Sigmoid colon (tissue), 3 donors: ENCODE measurements around the gene CT45A10.
"Not testable (repeated sequence)": the region's sequence is repeated elsewhere in the genome, so short reads cannot be mapped to it uniquely, and the experiment has no call there.

Source experiments
- POLR2A ChIP-seq, 2 donors: fragments of 450-650 bp; IDR thresholded peaks; one replicate each; pipeline ENCODE4 v1.6.1; 2016; ENCODE audit warnings: antibody characterized with exemption in 2 of 2, mild to moderate bottlenecking in 2 of 2, moderate library complexity in 2 of 2
- TF ChIP-seq, protein P1 (sequence below), 4 experiments: fragments of 450-650 bp in 3 of 4; fragments of 200-600 bp in 1 of 4; IDR thresholded peaks; one replicate each; pipeline ENCODE4 v1.5.1; 2016 to 2019; ENCODE audit warnings: antibody characterized with exemption in 4 of 4, mild to moderate bottlenecking in 3 of 4, moderate library complexity in 2 of 4

- TF ChIP-seq POLR2A (IDR thresholded peaks at IDR 0.05): not testable (repeated sequence)
- TF ChIP-seq, protein P1, sequence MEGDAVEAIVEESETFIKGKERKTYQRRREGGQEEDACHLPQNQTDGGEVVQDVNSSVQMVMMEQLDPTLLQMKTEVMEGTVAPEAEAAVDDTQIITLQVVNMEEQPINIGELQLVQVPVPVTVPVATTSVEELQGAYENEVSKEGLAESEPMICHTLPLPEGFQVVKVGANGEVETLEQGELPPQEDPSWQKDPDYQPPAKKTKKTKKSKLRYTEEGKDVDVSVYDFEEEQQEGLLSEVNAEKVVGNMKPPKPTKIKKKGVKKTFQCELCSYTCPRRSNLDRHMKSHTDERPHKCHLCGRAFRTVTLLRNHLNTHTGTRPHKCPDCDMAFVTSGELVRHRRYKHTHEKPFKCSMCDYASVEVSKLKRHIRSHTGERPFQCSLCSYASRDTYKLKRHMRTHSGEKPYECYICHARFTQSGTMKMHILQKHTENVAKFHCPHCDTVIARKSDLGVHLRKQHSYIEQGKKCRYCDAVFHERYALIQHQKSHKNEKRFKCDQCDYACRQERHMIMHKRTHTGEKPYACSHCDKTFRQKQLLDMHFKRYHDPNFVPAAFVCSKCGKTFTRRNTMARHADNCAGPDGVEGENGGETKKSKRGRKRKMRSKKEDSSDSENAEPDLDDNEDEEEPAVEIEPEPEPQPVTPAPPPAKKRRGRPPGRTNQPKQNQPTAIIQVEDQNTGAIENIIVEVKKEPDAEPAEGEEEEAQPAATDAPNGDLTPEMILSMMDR (IDR thresholded peaks at IDR 0.05): not testable (repeated sequence)
These were observed 5.0 kb downstream of the CT45A10 start for GRCh38 chrX:135888230-135888629.
